Neuronal stem cell (in vitro differentiated cells): ENCODE results near the gene TERC.

Source experiments
- DNase-seq: peaks from one replicate; pipeline ENCODE4 v3.0.0-alpha.2; 2013; ENCODE audit warnings: low spot score
- H2AFZ ChIP-seq: one replicate; pipeline ENCODE4 v1.6.1; 2013; ENCODE audit warnings: mild to moderate bottlenecking, low read length, inconsistent platforms
- H2AK5ac ChIP-seq: 2 replicates; pipeline ENCODE4 v1.6.1; 2013; ENCODE audit warnings: low read depth, mild to moderate bottlenecking, inconsistent platforms, low read length, moderate library complexity, mixed read lengths
- H2BK120ac ChIP-seq: 2 replicates; pipeline ENCODE4 v1.6.1; 2013; ENCODE audit warnings: low read depth, mild to moderate bottlenecking, inconsistent platforms, low read length, moderate library complexity, mixed read lengths
- H2BK12ac ChIP-seq: one replicate; pipeline ENCODE4 v1.6.1; 2013; ENCODE audit warnings: low read length, inconsistent platforms
- H2BK15ac ChIP-seq: 2 replicates; pipeline ENCODE4 v1.6.1; 2013; ENCODE audit warnings: mild to moderate bottlenecking, low read length, inconsistent platforms, mixed read lengths
- H2BK5ac ChIP-seq: one replicate; pipeline ENCODE4 v1.6.1; 2013; ENCODE audit warnings: inconsistent platforms, mild to moderate bottlenecking, low read length, moderate library complexity
- H3K14ac ChIP-seq: one replicate; pipeline ENCODE4 v1.6.1; 2013; ENCODE audit warnings: low read length, inconsistent platforms
- H3K18ac ChIP-seq: 2 replicates; pipeline ENCODE4 v1.6.1; 2013; ENCODE audit warnings: low read length, inconsistent platforms
- H3K23ac ChIP-seq: 2 replicates; pipeline ENCODE4 v1.6.1; 2013; ENCODE audit warnings: low read depth, mild to moderate bottlenecking, mixed read lengths, low read length, inconsistent platforms; ENCODE audit not compliant: poor library complexity
- H3K27ac ChIP-seq: replicated peaks from 3 replicates; pipeline ENCODE4 v1.5.1; 2013; ENCODE audit warnings: low read length, inconsistent platforms
- H3K27me3 ChIP-seq, 3 experiments: 2 replicates each; pipeline ENCODE4 v1.6.1; 2013; ENCODE audit warnings: low read length in 3 of 3, mild to moderate bottlenecking in 2 of 3, inconsistent platforms in 1 of 3, low read depth in 1 of 3, mixed read lengths in 1 of 3, moderate library complexity in 1 of 3; ENCODE audit not compliant: control insufficient read depth in 3 of 3, insufficient read depth in 3 of 3
- H3K36me3 ChIP-seq, 2 donors: replicated peaks in 1 of 2; 2 replicates each; pipeline ENCODE4 v1.6.1; 2013; ENCODE audit warnings: low read length in 2 of 2; ENCODE audit not compliant: control insufficient read depth in 2 of 2, insufficient read depth in 2 of 2
- H3K4ac ChIP-seq: 2 replicates; pipeline ENCODE4 v1.6.1; 2013; ENCODE audit warnings: inconsistent platforms, mild to moderate bottlenecking, low read length, moderate library complexity
- H3K4me1 ChIP-seq, 2 donors: 1 replicate in 1 of 2; 2 replicates in 1 of 2; pipeline ENCODE4 v1.6.1; 2013; ENCODE audit warnings: low read length in 2 of 2, low read depth in 1 of 2; ENCODE audit not compliant: control insufficient read depth in 2 of 2, insufficient read depth in 1 of 2
- H3K4me2 ChIP-seq: one replicate; pipeline ENCODE4 v1.6.1; 2013; ENCODE audit warnings: mild to moderate bottlenecking, low read length, inconsistent platforms; ENCODE audit not compliant: insufficient read depth, poor library complexity, severe bottlenecking
- H3K4me3 ChIP-seq, 2 donors: 2 replicates each; pipeline ENCODE4 v1.5.1; 2013; ENCODE audit warnings: low read length in 2 of 2, mild to moderate bottlenecking in 2 of 2, inconsistent platforms in 1 of 2, moderate library complexity in 1 of 2
- H3K79me1 ChIP-seq: one replicate; pipeline ENCODE4 v1.6.1; 2013; ENCODE audit warnings: low read depth, mild to moderate bottlenecking, inconsistent platforms, low read length, moderate library complexity
- H3K9ac ChIP-seq: one replicate; pipeline ENCODE4 v1.6.1; 2013; ENCODE audit warnings: mild to moderate bottlenecking, low read depth, low read length, inconsistent platforms; ENCODE audit not compliant: poor library complexity
- H3K9me3 ChIP-seq, 2 donors: replicated peaks in 1 of 2; 2 replicates each; pipeline versions ENCODE3 to v1.6.1; 2013; ENCODE audit warnings: low read length in 2 of 2, mild to moderate bottlenecking in 2 of 2, inconsistent platforms in 1 of 2, low read depth in 1 of 2, mixed read lengths in 1 of 2, moderate library complexity in 1 of 2; ENCODE audit not compliant: control insufficient read depth in 2 of 2, insufficient read depth in 1 of 2
- H4K8ac ChIP-seq: one replicate; pipeline ENCODE4 v1.6.1; 2013; ENCODE audit warnings: low read depth, mild to moderate bottlenecking, inconsistent platforms, low read length, moderate library complexity
- H4K91ac ChIP-seq: one replicate; pipeline ENCODE4 v1.6.1; 2013; ENCODE audit warnings: low read length, low read depth, mild to moderate bottlenecking, inconsistent platforms; ENCODE audit not compliant: poor library complexity
- WGBS, 2 donors: extraction: QIAGEN DNeasy Blood & Tissue Kit; methylation state at CpG; one replicate each; pipeline ENCODE4 v1.1.7; 2013; ENCODE audit warnings: missing lambda C conversion rate in 2 of 2, mixed read lengths in 1 of 2; ENCODE audit not compliant: insufficient read length in 2 of 2, insufficient replicate concordance in 1 of 2; ENCODE audit errors: extremely low coverage in 2 of 2; 5-methylcytosine and 5-hydroxymethylcytosine counted together

TERC gene

GRCh38 chr3:169804681-169805080 lies 39.8 kb upstream of the TERC start:
- Histone ChIP-seq H3K4ac (no peak overlapping the region), H3K4me3 (no peak overlapping the region), H3K27ac (no peak overlapping the region), H3K27me3 (no peaks in the 10 kb centered on the region), H2BK5ac (no peak overlapping the region), H3K18ac (no peak overlapping the region), H2AFZ (no peak overlapping the region), H2BK120ac (no peak overlapping the region), H3K14ac (no peak overlapping the region), H3K79me1 (no peaks in the 10 kb centered on the region), H3K4me1 (no peaks in the 10 kb centered on the region), H3K23ac (no peak overlapping the region), H2BK15ac (no peak overlapping the region), H3K9me3 (no peaks in the 10 kb centered on the region), H4K8ac (no peak overlapping the region), H2AK5ac (no peak overlapping the region), H2BK12ac (no peak overlapping the region), H4K91ac (no peak overlapping the region), H3K4me2 (no peak overlapping the region), H3K36me3 (no peaks in the 10 kb centered on the region), H3K9ac (no peak overlapping the region)
- no peak for DNase-seq
- no CpG with 5 or more reads among the region's 3 CpGs for WGBS, 2 donors

GRCh38 chr3:169792359-169792758 lies 27.5 kb upstream of the TERC start:
- no peak overlapping the region for H3K9ac ChIP-seq
- H3K79me1 ChIP-seq = no peaks in the 10 kb centered on the region
- no peak overlapping the region for H3K27ac ChIP-seq
- peaks cover 2 to 32% of the 10 kb centered on the region in 2 donors for H3K36me3 ChIP-seq
- no peak overlapping the region for H2BK12ac ChIP-seq
- no peak overlapping the region for H3K4ac ChIP-seq
- no peak overlapping the region for H3K23ac ChIP-seq
- H3K27me3 ChIP-seq = no peaks in the 10 kb centered on the region
- H3K14ac ChIP-seq = no peak overlapping the region
- H2AFZ ChIP-seq = no peak overlapping the region
- no peak overlapping the region for H2AK5ac ChIP-seq
- H3K9me3 ChIP-seq = no peaks in the 10 kb centered on the region
- no peak overlapping the region for H4K8ac ChIP-seq
- no peak overlapping the region for H3K4me2 ChIP-seq
- H2BK120ac ChIP-seq = no peak overlapping the region
- no peak overlapping the region for H3K4me3 ChIP-seq
- no CpG with 5 or more reads among the region's 1 CpG for WGBS, 2 donors
- no peaks in the 10 kb centered on the region for H3K4me1 ChIP-seq
- H3K18ac ChIP-seq = no peak overlapping the region
- H2BK5ac ChIP-seq = no peak overlapping the region
- H2BK15ac ChIP-seq = no peak overlapping the region
- no peak for DNase-seq
- H4K91ac ChIP-seq = no peak overlapping the region

- H4K8ac ChIP-seq = no peak overlapping the region
- H3K27ac ChIP-seq = no peak overlapping the region
- DNase-seq = no peak
- no CpG with 5 or more reads among the region's 4 CpGs for WGBS, 2 donors
- H2AK5ac ChIP-seq = no peak overlapping the region
- no peak overlapping the region for H2BK12ac ChIP-seq
- H3K9me3 ChIP-seq = no peaks in the 10 kb centered on the region
- no peak overlapping the region for H2BK5ac ChIP-seq
- H3K4me1 ChIP-seq = no peaks in the 10 kb centered on the region
- peaks cover 3 to 47% of the 10 kb centered on the region in 2 donors for H3K36me3 ChIP-seq
- no peaks in the 10 kb centered on the region for H3K27me3 ChIP-seq
- no peak overlapping the region for H2BK120ac ChIP-seq
- no peak overlapping the region for H3K23ac ChIP-seq
- no peak overlapping the region for H3K4me3 ChIP-seq
- H3K79me1 ChIP-seq = no peaks in the 10 kb centered on the region
- H3K14ac ChIP-seq = no peak overlapping the region
- no peak overlapping the region for H3K9ac ChIP-seq
- no peak overlapping the region for H2AFZ ChIP-seq
- no peak overlapping the region for H3K18ac ChIP-seq
- no peak overlapping the region for H4K91ac ChIP-seq
- H2BK15ac ChIP-seq = no peak overlapping the region
- no peak overlapping the region for H3K4ac ChIP-seq
- H3K4me2 ChIP-seq = no peak overlapping the region
Measured at GRCh38 chr3:169790687-169791429, 26.0 kb upstream of the TERC start.

- Histone ChIP-seq H2BK5ac (no peak overlapping the region), H4K91ac (no peak overlapping the region), H3K27ac (no peak overlapping the region), H3K4me1 (no peaks in the 10 kb centered on the region), H3K4me3 (no peak overlapping the region), H3K23ac (no peak overlapping the region), H2BK15ac (no peak overlapping the region), H3K9me3 (no peaks in the 10 kb centered on the region), H3K4me2 (no peak overlapping the region), H2BK12ac (no peak overlapping the region), H3K4ac (no peak overlapping the region), H3K18ac (no peak overlapping the region), H2AFZ (no peak overlapping the region), H3K14ac (no peak overlapping the region), H2BK120ac (no peak overlapping the region), H2AK5ac (no peak overlapping the region), H3K9ac (no peak overlapping the region), H4K8ac (no peak overlapping the region), H3K79me1 (no peaks in the 10 kb centered on the region), H3K27me3 (no peaks in the 10 kb centered on the region), H3K36me3 (peaks cover 3 to 54% of the 10 kb centered on the region in 2 donors)
- no peak for DNase-seq
Measured at GRCh38 chr3:169790219-169790618, 25.4 kb upstream of the TERC start.
